HepG2 (cell line): ENCODE measurements around the gene IFT80.

Source experiments
- HDAC1 ChIP-seq: sonication (generic); formaldehyde crosslinking; IDR thresholded peaks from 2 replicates; pipeline ENCODE4 v1.5.1; 2020; ENCODE audit warnings: mild to moderate bottlenecking, missing genetic modification reagents
- KAT7 ChIP-seq: IDR thresholded peaks from 2 replicates; pipeline ENCODE4 v1.6.1; 2018; ENCODE audit warnings: borderline replicate concordance, missing compliant biosample characterization
- SMAD3 ChIP-seq: sonication (generic); formaldehyde crosslinking; IDR thresholded peaks from 2 replicates; pipeline ENCODE4 v1.4.0; 2020; ENCODE audit warnings: missing genetic modification reagents
- TF ChIP-seq, protein P1 (sequence below): sonication (generic); formaldehyde crosslinking; IDR thresholded peaks from 2 replicates; pipeline ENCODE4 v1.5.0; 2020; ENCODE audit warnings: mild to moderate bottlenecking, missing genetic modification reagents, moderate library complexity

DNA sequence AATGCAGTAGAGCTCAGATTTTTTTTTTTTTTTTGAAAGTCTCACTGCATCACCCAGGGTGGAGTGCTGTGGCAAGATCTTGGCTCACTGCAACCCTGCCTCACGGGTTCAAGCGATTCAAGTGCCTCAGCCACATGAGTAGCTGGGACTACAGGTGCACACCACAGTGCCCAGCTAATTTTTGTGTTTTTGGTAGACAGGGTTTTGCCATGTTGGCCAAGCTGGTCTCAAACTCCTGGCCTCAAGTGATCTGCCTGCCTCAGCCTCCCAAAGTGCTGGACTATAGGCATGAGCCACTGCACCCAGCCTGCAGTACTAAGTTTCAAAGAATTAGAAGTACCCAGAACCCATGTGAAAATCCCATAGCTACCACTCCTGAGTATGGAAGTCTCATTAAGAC, 36.1 kb upstream of the IFT80 start:
- TF ChIP-seq SMAD3 (CRISPR knock-in tag) (no peak), HDAC1 (CRISPR knock-in tag) (no peak), KAT7 (CRISPR knock-in tag) (no peak)
- TF ChIP-seq, protein P1, sequence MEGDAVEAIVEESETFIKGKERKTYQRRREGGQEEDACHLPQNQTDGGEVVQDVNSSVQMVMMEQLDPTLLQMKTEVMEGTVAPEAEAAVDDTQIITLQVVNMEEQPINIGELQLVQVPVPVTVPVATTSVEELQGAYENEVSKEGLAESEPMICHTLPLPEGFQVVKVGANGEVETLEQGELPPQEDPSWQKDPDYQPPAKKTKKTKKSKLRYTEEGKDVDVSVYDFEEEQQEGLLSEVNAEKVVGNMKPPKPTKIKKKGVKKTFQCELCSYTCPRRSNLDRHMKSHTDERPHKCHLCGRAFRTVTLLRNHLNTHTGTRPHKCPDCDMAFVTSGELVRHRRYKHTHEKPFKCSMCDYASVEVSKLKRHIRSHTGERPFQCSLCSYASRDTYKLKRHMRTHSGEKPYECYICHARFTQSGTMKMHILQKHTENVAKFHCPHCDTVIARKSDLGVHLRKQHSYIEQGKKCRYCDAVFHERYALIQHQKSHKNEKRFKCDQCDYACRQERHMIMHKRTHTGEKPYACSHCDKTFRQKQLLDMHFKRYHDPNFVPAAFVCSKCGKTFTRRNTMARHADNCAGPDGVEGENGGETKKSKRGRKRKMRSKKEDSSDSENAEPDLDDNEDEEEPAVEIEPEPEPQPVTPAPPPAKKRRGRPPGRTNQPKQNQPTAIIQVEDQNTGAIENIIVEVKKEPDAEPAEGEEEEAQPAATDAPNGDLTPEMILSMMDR (CRISPR knock-in tag), result no peak
